LNCAP (cell line): ENCODE results near the gene TPCN2.

ENCODE experiments used
- TF ChIP-seq, protein P1 (sequence below): fragments of 450-650 bp; IDR thresholded peaks from 2 replicates; pipeline ENCODE4 v1.5.1; 2017; ENCODE audit warnings: mild to moderate bottlenecking

The TPCN2 gene

DNA sequence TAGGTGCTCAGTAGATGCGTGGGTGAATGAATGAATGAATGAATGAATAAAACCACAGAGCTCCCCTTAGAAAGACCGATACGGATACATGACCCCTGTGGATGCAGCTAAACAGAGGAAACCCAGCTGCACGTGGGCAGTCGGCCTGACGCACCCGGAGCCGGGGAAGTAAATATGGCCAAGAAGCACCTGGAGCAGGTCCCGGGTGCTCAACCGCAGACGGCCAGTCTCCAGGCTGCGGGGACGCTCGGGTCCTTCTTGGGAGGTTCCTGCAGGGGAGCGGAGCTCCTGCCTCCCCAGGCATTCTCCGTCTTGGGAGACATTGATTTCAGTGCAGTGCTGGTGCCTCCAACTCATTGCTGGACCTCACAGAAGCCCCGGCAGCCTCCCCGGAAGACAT is 11.7 kb upstream of the TPCN2 start:
- TF ChIP-seq, protein P1, sequence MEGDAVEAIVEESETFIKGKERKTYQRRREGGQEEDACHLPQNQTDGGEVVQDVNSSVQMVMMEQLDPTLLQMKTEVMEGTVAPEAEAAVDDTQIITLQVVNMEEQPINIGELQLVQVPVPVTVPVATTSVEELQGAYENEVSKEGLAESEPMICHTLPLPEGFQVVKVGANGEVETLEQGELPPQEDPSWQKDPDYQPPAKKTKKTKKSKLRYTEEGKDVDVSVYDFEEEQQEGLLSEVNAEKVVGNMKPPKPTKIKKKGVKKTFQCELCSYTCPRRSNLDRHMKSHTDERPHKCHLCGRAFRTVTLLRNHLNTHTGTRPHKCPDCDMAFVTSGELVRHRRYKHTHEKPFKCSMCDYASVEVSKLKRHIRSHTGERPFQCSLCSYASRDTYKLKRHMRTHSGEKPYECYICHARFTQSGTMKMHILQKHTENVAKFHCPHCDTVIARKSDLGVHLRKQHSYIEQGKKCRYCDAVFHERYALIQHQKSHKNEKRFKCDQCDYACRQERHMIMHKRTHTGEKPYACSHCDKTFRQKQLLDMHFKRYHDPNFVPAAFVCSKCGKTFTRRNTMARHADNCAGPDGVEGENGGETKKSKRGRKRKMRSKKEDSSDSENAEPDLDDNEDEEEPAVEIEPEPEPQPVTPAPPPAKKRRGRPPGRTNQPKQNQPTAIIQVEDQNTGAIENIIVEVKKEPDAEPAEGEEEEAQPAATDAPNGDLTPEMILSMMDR: no peak

DNA sequence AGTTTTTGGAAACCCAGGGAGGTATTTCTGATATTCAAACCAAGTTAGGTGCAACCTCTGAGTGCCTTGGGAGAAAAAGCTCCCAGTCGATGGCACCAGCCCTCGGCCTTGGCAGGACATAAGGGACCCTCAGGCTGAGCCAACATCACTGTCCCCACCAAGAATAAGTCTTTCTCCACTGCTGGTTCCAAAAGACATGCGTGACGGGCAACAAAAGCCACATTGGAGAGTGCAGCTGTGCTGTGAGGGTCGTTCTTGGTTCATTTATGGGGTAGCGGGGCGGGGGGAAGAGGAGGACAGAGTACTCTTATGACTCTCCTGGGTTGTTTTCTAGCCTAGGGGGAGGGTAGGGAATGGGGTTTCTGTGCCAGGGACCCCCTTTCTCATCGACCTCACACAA is 11.2 kb upstream of the TPCN2 start:
- TF ChIP-seq, protein P1: no peak

DNA sequence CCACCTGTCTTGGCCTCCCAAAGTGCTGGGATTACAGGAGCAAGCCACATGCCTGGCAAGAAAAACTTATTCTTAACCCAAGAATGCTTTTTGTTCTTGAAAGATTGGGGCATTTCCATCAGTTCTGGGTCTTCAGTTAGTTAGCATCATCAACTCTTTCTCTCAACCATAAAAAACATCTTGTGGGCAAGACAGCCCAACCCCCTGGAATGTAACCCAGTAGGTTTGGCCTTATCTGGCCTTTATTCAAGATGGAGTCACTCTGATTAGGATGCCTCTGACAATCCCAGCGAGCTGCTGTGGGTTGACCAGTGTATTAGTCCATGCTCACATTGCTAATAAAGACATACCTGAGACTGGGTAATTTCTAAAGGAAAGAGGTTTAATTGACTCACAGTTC is 9.2 kb upstream of the TPCN2 start:
- TF ChIP-seq, protein P1: no peak

DNA sequence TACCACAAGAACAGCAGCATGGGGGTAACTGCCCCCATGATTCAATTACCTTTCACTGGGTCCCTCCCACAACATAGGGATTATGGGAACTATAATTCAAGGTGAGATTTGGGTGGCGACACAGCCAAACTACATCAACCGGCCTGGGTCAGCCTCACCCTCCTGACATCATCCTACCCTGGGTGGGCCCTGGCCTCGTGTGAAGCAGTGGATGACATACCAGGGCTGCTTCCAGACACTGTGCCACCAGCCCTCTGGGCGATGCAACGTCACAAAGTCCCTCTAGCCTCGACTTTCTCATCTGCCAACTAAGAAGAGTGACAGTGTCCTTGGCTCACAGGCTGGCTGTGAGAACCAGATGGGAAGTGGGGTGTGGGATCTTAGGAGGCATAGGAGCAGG is 8.7 kb upstream of the TPCN2 start:
- TF ChIP-seq, protein P1: no peak

DNA sequence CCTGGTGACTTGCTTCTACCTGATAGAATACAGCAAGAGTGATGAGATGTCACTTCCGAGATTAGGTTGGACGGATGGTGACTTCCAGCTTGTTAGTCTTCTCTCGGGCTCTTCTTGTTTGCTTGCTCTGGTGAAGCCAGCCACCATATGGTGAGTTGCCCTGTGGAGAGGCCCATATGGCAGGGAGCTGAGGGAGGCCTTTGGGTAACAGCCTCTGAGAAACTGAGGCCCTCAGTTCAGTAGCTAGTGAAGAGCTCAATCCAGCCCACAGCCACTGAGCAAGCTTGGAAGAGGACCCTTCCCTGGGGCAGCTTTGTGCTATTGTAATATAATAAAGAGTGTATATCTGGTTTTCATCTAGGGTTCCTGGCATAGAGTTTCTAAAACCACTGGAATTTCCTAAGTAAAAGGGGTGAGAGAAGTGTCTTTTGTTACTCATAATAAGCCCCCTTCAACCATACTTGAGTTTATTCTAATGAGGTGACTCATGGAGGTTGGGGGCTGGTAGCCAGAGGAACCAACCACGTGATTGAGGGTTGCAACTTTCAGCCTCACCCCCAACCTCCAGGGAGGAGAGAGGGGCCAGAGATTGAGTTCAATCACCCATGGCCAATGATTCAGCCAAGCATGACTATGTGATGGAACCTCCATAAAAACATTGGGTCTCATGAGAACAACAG is 8.0 kb upstream of the TPCN2 start:
- TF ChIP-seq, protein P1: no peak

DNA sequence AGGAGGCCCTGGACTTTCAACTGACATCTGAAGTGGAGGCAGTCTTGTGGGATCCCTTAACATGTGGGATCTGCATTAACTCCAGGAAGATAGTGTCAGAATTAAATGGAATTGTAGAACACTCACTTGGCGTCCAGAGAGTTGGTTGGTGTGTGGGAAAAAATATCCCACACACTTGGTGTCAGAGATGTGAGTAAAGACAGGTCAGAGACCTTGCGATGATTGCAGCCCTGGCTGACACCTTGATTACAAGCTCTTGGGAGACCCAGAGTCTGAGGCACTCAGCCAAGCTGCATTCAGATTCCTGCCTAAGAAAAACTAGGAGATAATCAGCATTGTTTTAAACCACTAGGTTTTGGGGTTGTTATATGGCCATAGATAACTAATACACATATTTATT is 7.2 kb upstream of the TPCN2 start:
- TF ChIP-seq, protein P1: no peak

DNA sequence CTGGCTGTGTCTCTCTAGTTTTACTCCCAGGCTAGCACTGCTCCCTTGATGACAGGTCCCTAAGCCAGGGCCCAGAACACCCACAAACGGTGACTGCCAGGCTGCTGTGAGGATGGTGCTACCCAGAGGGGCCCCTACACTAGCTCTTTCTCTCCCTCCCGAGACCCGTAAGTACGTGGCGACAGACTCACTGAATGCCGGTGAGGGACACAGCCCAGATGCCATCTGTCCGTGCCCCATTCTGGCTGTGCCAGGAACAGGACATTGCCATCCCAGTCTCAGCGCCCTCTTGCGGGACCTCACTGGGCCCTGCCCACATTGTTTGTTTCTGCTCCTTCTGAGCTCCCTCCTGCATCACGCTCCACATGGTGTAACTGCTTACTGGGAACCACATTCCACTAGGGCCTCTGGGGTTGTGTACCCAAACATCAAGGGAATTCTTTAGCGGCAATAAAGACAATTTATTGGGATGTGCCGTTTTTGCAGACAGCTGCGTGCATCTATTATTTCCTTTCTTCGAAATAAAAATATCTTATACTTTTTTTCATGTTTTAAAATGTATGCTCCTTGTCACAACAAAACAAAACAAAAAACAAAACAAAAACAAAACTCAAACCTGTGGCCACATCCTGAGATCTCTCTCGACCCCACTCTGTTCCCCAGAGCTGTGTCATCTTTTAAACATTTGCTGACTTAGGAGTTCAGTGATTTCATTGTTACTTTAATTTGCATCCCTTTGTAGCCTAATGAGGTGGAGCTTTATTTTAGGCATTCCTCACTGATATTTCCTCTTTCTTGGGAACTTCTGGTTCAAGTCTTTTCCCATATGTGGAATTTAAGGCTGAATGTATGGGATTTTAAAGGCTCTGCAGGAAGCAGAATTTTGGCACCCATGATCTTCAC is 4.4 kb upstream of the TPCN2 start:
- TF ChIP-seq, protein P1: peak; percentile 79
